Measurements from ENCODE around the gene RREB1.
A peak's percentile ranks its signal among the peaks of the same experiment; 100 is the strongest.

RREB1 gene

DNA sequence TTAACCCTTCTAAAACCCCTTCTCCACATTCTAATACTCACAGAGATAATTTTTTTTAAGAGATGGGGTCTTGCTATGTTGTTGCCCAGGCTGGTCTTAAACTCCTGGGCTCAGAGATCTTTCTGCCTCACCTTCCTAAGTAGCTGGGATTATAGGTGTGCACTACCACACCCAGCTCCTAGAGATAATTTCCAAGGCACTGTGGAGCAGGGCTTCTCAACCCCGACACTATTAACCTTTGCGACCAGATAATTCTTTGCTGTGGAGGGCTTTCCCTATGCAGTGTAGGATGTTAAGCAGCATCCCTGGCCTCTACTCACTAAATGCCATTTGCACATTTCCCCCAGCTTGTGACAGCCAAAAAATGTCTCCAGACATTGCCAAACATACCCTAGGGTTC is 8.8 kb upstream of the RREB1 start:
- Histone ChIP-seq H3K4me1 (ENCODE audit: control insufficient read depth, low read length) (peaks cover 9% of the 10 kb centered on the region), H3K79me2 (ENCODE audit: control insufficient read depth, low read length) (no peaks in the 10 kb centered on the region)

GRCh38 chr6:7100072-7100752 is 7.5 kb upstream of the RREB1 start:
- Histone ChIP-seq H3K4me2 (ENCODE audit: low read length) (peak overlapping the region; percentile 53), H3K4me3 (ENCODE audit: low read length) (no peak overlapping the region), H4K20me1 (ENCODE audit: control insufficient read depth, insufficient read depth, low read depth, low read length) (no peaks in the 10 kb centered on the region), H3K27ac (ENCODE audit: low read depth, low read length) (no peak overlapping the region), H3K9me2 (replicated peaks; ENCODE audit: control insufficient read depth, low read length) (no peaks in the 10 kb centered on the region), H3K27me3 (ENCODE audit: control insufficient read depth, low read length) (no peaks in the 10 kb centered on the region), H3F3A (ENCODE audit: control insufficient read depth, insufficient read depth) (0 out of 2 replicates have a peak, but pooled peaks cover 6% of the 10 kb centered on the region), H3K79me2 (ENCODE audit: control insufficient read depth, low read length) (no peaks in the 10 kb centered on the region), H3K36me3 (ENCODE audit: control insufficient read depth, low read length) (no peaks in the 10 kb centered on the region), H3K9me3 (ENCODE audit: control insufficient read depth, insufficient read depth, low read length) (no peaks in the 10 kb centered on the region), H3K4me1 (ENCODE audit: control insufficient read depth, low read length) (peaks cover 9% of the 10 kb centered on the region)
- no peak for TF ChIP-seq EZH2phosphoT487 (IDR thresholded peaks at IDR 0.05; ENCODE audit: borderline replicate concordance, low read length)
- TF ChIP-seq CTCF (IDR thresholded peaks at IDR 0.05; ENCODE audit: low read depth, low read length, poor library complexity, severe bottlenecking), result no peak

More for the DNA sequence above, 8.8 kb upstream of the RREB1 start:
- Histone ChIP-seq H3K9me2 (replicated peaks; ENCODE audit: control insufficient read depth, low read length) (no peaks in the 10 kb centered on the region), H3K36me3 (ENCODE audit: control insufficient read depth, low read length) (no peaks in the 10 kb centered on the region), H3K27ac (ENCODE audit: low read depth, low read length) (no peak overlapping the region), H3K4me3 (ENCODE audit: low read length) (no peak overlapping the region), H3F3A (ENCODE audit: control insufficient read depth, insufficient read depth) (no peaks in the 10 kb centered on the region), H3K4me2 (ENCODE audit: low read length) (no peak overlapping the region), H4K20me1 (ENCODE audit: control insufficient read depth, insufficient read depth, low read depth, low read length) (no peaks in the 10 kb centered on the region), H3K27me3 (ENCODE audit: control insufficient read depth, low read length) (no peaks in the 10 kb centered on the region), H3K9me3 (ENCODE audit: control insufficient read depth, insufficient read depth, low read length) (no peaks in the 10 kb centered on the region)
- TF ChIP-seq CTCF (IDR thresholded peaks at IDR 0.05; ENCODE audit: low read depth, low read length, poor library complexity, severe bottlenecking) (no peak), EZH2phosphoT487 (IDR thresholded peaks at IDR 0.05; ENCODE audit: borderline replicate concordance, low read length) (no peak)

- Histone ChIP-seq H3K4me2 (ENCODE audit: low read length) (no peak overlapping the region; the same call in 1 of the 2 replicates), H3K27ac (ENCODE audit: low read depth, low read length) (no peak overlapping the region)
Measured at GRCh38 chr6:7100753-7101081, 7.0 kb upstream of the RREB1 start.

More at GRCh38 chr6:7100753-7101081, 7.0 kb upstream of the RREB1 start:
- H3K4me3 ChIP-seq (ENCODE audit: low read length), result no peak overlapping the region
- 0 out of 2 replicates have a peak, but pooled peaks cover 6% of the 10 kb centered on the region for H3F3A ChIP-seq (ENCODE audit: control insufficient read depth, insufficient read depth)
- no peaks in the 10 kb centered on the region for H3K27me3 ChIP-seq (ENCODE audit: control insufficient read depth, low read length)
- H4K20me1 ChIP-seq (ENCODE audit: control insufficient read depth, insufficient read depth, low read depth, low read length), result no peaks in the 10 kb centered on the region
- H3K9me3 ChIP-seq (ENCODE audit: control insufficient read depth, insufficient read depth, low read length), result no peaks in the 10 kb centered on the region
- H3K36me3 ChIP-seq (ENCODE audit: control insufficient read depth, low read length), result no peaks in the 10 kb centered on the region
- H3K9me2 ChIP-seq (replicated peaks; ENCODE audit: control insufficient read depth, low read length), result no peaks in the 10 kb centered on the region
- no peak for TF ChIP-seq CTCF (IDR thresholded peaks at IDR 0.05; ENCODE audit: low read depth, low read length, poor library complexity, severe bottlenecking)
- no peak for TF ChIP-seq EZH2phosphoT487 (IDR thresholded peaks at IDR 0.05; ENCODE audit: borderline replicate concordance, low read length)
- peaks cover 9% of the 10 kb centered on the region for H3K4me1 ChIP-seq (ENCODE audit: control insufficient read depth, low read length)
- H3K79me2 ChIP-seq (ENCODE audit: control insufficient read depth, low read length), result no peaks in the 10 kb centered on the region
